ENCODE results near the gene NUSAP1.
"Not testable (repeated sequence)": the region's sequence is repeated elsewhere in the genome, so short reads cannot be mapped to it uniquely, and the experiment has no call there.

The NUSAP1 gene

GRCh38 chr15:41416128-41416741 lies 83.6 kb downstream of the NUSAP1 start:
- DNase-seq = no peak

GRCh38 chr15:41416742-41417417 lies 84.2 kb downstream of the NUSAP1 start, which contains the start of gene RTF1:
TSS of gene RTF1 (plus strand) at chr15:41417095. CDS start at chr15:41417116, 21 bp downstream.
- DNase-seq = peak; percentile 92

- DNase-seq = peak; percentile 19
Measured at GRCh38 chr15:41417418-41418195, 84.9 kb downstream of the NUSAP1 start.

DNA sequence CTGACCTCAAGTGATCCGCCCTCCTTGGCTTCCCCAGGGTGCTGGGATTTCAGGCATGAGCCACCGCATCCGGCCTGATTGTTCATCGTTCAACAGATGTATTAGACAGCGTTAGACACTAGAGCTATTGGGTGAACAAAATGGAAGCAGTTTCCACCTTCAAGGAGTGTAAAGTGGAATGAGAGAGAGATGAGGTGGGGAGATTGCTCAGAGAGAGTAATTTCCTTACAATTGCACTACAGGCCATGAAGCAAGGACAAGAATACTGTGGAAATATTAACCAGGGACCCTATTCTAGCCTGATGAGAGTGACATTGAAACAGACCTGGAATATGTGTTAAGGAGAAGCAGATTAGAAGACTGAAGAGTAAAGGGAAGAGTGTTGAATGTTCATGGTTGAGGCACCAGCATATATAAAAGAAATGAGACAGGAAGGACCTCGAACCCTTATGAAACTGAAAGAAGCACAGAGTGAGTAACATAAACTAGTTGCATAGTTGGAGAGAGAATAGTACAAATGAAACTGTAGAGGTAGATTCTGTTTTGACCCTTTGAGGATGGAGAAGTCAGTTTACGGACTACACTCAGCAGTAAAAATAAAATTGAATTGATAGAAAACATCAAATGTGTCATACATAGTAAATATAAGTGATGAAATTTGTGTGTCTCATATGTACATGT lies 91.4 kb downstream of the NUSAP1 start:
- DNase-seq = no peak

DNA sequence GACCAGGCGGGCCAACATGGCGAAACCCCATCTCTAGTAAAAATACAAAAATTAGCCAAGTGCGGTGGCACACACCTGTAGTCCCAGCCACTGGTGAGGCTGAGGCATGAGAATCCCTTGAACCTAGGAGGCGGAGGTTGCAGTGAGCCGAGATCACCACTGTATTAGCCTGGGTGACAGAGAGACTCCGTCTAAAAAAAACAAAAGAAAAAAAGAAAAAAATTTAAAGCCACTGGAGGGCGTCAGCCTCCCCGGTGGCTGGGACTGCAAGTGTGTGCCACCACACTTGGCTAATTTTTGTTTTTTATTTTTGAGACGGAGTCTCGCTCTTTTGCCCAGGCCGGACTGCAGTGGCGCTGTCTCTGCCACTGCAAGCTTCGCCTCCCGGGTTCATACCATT lies 92.1 kb downstream of the NUSAP1 start:
- no peak for DNase-seq

GRCh38 chr15:41425907-41426306 lies 93.2 kb downstream of the NUSAP1 start:
- DNase-seq = not testable (repeated sequence)

DNA sequence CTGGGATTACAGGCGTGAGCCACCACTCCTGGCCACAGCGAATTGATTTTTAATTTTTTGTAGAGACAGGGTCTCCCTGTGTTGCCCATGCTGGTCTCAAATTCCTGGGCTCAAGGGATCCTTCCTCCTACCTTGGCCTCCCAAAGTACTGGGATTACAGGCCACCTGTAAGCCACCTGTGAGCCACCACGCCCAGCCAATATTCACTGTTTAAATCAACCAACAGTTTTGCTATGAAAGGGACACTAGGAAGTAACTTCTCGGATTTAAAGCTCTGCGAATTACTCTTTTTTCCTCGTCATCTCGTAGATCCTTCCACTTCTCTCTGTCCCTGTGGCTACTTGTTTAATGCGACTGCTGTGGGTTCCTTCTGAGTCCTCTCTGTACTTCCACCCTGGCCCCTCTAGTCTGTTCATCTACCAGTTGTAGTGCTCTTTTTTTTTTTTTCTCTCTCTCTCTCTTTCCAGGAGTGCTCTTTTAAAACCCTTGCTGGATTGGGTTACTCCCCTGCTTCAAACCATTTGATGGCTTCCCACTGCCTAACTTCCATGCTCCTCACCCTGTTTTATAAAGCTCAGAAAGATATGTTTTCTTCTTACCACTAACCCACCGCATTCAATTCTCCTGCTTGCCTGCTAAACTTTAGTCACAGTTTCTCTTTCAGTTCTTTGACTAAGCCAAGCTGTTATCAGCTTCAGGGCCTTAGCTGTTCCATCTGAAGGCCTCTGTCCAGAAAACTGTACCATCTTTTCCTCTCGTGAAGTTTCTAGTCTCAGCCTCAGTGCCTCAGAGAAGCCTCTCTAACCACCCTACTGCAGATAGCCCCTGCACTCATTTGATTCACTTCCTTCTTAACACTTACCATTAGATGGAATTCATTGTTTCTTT lies 96.6 kb downstream of the NUSAP1 start:
- DNase-seq = no peak

Measured in fibroblast of skin of scalp (primary cell).